ENCODE measurements around the gene COL27A1.

- no peak for TF ChIP-seq CTCF (IDR thresholded peaks at IDR 0.05; ENCODE audit: borderline replicate concordance, extremely low read depth, low read length, poor library complexity, severe bottlenecking)
- no peak for TF ChIP-seq EZH2 (IDR thresholded peaks at IDR 0.05; ENCODE audit: borderline replicate concordance, low read depth, low read length, severe bottlenecking)
These were observed 82.4 kb downstream of the COL27A1 start for GRCh38 chr9:114237781-114238180.
